HepG2 (cell line): ENCODE results near the gene RASGRP1. TPM values are rescaled to one million over a fixed set of nuclear protein-coding genes. Genes with fewer than 3 reads are reported as not detected.
A peak's percentile ranks its signal among the peaks of the same experiment; 100 is the strongest.

Source experiments
- ASH2L ChIP-seq: fragments of 300-600, 200-600 bp; sonication (generic); IDR thresholded peaks from 2 replicates; pipeline ENCODE4 v1.7.0; 2017; ENCODE audit warnings: low read depth, mild to moderate bottlenecking, moderate library complexity, mixed read lengths, low read length; ENCODE audit not compliant: insufficient read length
- KLF13 ChIP-seq: sonication (generic); formaldehyde crosslinking; IDR thresholded peaks from 2 replicates; pipeline ENCODE4 v1.4.0; 2020; ENCODE audit warnings: mild to moderate bottlenecking, missing genetic modification reagents
- MAZ ChIP-seq, 2 experiments: sonication (generic) in 1 of 2; formaldehyde crosslinking in 1 of 2; IDR thresholded peaks; 2 replicates each; pipeline versions ENCODE4 v1.5.0 to v1.6.1; 2012 to 2020; ENCODE audit warnings: low read depth in 2 of 2, mild to moderate bottlenecking in 2 of 2, borderline replicate concordance in 1 of 2, improper control_type of control experiment in 1 of 2, low read length in 1 of 2, missing genetic modification reagents in 1 of 2, moderate library complexity in 1 of 2
- MED13 ChIP-seq: sonication (generic); formaldehyde crosslinking; IDR thresholded peaks from 2 replicates; pipeline ENCODE4 v1.5.0; 2020; ENCODE audit warnings: missing genetic modification reagents
- PBX3 ChIP-seq: sonication (generic); formaldehyde crosslinking; IDR thresholded peaks from 2 replicates; pipeline ENCODE4 v1.8.1; 2023; ENCODE audit warnings: missing genetic modification reagents, inconsistent platforms, borderline replicate concordance
- PLSCR1 ChIP-seq: sonication (generic); formaldehyde crosslinking; IDR thresholded peaks from 2 replicates; pipeline ENCODE4 v1.5.0; 2020; ENCODE audit warnings: missing genetic modification reagents, mild to moderate bottlenecking, borderline replicate concordance
- PRDM4 ChIP-seq: sonication (generic); formaldehyde crosslinking; IDR thresholded peaks from 2 replicates; pipeline ENCODE4 v1.9.0; 2021; ENCODE audit warnings: missing genetic modification reagents, borderline replicate concordance
- PRPF4 ChIP-seq: fragments of 200-400 bp; formaldehyde crosslinking; IDR thresholded peaks from 2 replicates; pipeline ENCODE4 v1.6.1; 2016; ENCODE audit warnings: low read length, low read depth; ENCODE audit not compliant: poor library complexity, severe bottlenecking
- SP4 ChIP-seq: sonication (generic); formaldehyde crosslinking; IDR thresholded peaks from 2 replicates; pipeline ENCODE4 v1.8.1; 2023; ENCODE audit warnings: mild to moderate bottlenecking, missing genetic modification reagents
- SRF ChIP-seq: IDR thresholded peaks from 2 replicates; pipeline ENCODE4 v1.6.1; 2011; ENCODE audit warnings: mild to moderate bottlenecking, low read depth, low read length, moderate library complexity
- TBX2 ChIP-seq: sonication (generic); formaldehyde crosslinking; IDR thresholded peaks from 2 replicates; pipeline ENCODE4 v1.5.0; 2020; ENCODE audit warnings: missing genetic modification reagents, mild to moderate bottlenecking, borderline replicate concordance
- ZBTB46 ChIP-seq: sonication (generic); formaldehyde crosslinking; IDR thresholded peaks from 2 replicates; pipeline ENCODE4 v1.4.0; 2020; ENCODE audit warnings: mild to moderate bottlenecking, missing genetic modification reagents, borderline replicate concordance
- ZBTB8A ChIP-seq: sonication (generic); formaldehyde crosslinking; IDR thresholded peaks from 2 replicates; pipeline ENCODE4 v1.4.0; 2020; ENCODE audit warnings: mild to moderate bottlenecking, low read depth, missing genetic modification reagents, borderline replicate concordance
- ZKSCAN8 ChIP-seq: IDR thresholded peaks from 2 replicates; pipeline ENCODE4 v1.6.1; 2016; ENCODE audit warnings: borderline replicate concordance, missing genetic modification reagents, missing compliant biosample characterization
- ZNF17 ChIP-seq: sonication (generic); formaldehyde crosslinking; IDR thresholded peaks from 2 replicates; pipeline ENCODE4 v1.5.0; 2020; ENCODE audit warnings: mild to moderate bottlenecking, missing genetic modification reagents
- ZNF263 ChIP-seq: sonication (generic); formaldehyde crosslinking; IDR thresholded peaks from 2 replicates; pipeline ENCODE4 v1.4.0; 2020; ENCODE audit warnings: missing genetic modification reagents
- ZNF317 ChIP-seq: sonication (generic); formaldehyde crosslinking; IDR thresholded peaks from 2 replicates; pipeline ENCODE4 v1.5.0; 2020; ENCODE audit warnings: mild to moderate bottlenecking, missing genetic modification reagents
- ZNF549 ChIP-seq: sonication (generic); formaldehyde crosslinking; IDR thresholded peaks from 2 replicates; pipeline ENCODE4 v1.5.0; 2020; ENCODE audit warnings: missing genetic modification reagents
- ZNF563 ChIP-seq: sonication (generic); formaldehyde crosslinking; IDR thresholded peaks from 2 replicates; pipeline ENCODE4 v1.8.0; 2022; ENCODE audit warnings: mild to moderate bottlenecking, moderate library complexity, missing genetic modification reagents
- ZNF691 ChIP-seq: sonication (generic); formaldehyde crosslinking; IDR thresholded peaks from 2 replicates; pipeline ENCODE4 v1.4.0; 2020; ENCODE audit warnings: missing genetic modification reagents, low read depth, mild to moderate bottlenecking, borderline replicate concordance
- ZSCAN31 ChIP-seq: sonication (generic); formaldehyde crosslinking; IDR thresholded peaks from 2 replicates; pipeline ENCODE4 v1.5.0; 2020; ENCODE audit warnings: low read depth, mild to moderate bottlenecking, missing genetic modification reagents
- polyA plus RNA-seq, 8 experiments: library from polyadenylated mRNA; depleted of rRNA in 3 of 8; stranded (reverse) in 7 of 8; unstranded in 1 of 8; fragments of >200 nt; fragmentation: Illumina TruSeq in 4 of 8; extraction: Trizol in 4 of 8; gene quantifications; 2 replicates each; pipeline versions ENCODE4 v1.2.1 to v1.2.3, GENCODE V29; 2011 to 2016; ENCODE audit warnings: low read depth in 4 of 8, missing spikeins in 1 of 8, mixed read lengths in 1 of 8; ENCODE audit not compliant: insufficient read depth in 1 of 8
- total RNA-seq, 5 experiments: library from RNA; depleted of rRNA; stranded (reverse); fragments of >200 nt; fragmentation: Illumina TruSeq; extraction: Trizol; gene quantifications; 2 replicates each; pipeline ENCODE4 v1.2.3, GENCODE V29; 2016; ENCODE audit warnings: low read depth in 1 of 5

Gene RASGRP1
- total and polyA plus RNA-seq, 2 of the 13 experiments (the other 11 are each of a cell fraction or from before 2014, with no cell fraction given) = 0.07 TPM; not detected in 1

GRCh38 chr15:38453971-38454695 lies 110.5 kb downstream of the RASGRP1 start, which contains the start of gene FAM98B (continued):
- TF ChIP-seq PRDM4 (CRISPR knock-in tag) = 0 out of 2 replicates have a peak, but pooled peaks have one; percentile 54
- peak; percentile 90 for TF ChIP-seq ZNF691 (CRISPR knock-in tag)
- TF ChIP-seq MED13 (CRISPR knock-in tag) = no peak
- TF ChIP-seq ZNF263 = peak; percentile 47; the same call in 1 of the 2 replicates
- peak; percentile 63; the same call in 1 of the 2 replicates for TF ChIP-seq SP4
- TF ChIP-seq PRPF4 = no peak
- no peak for TF ChIP-seq PBX3 (CRISPR knock-in tag)
- no peak for TF ChIP-seq ZBTB46 (CRISPR knock-in tag)
- TF ChIP-seq ZNF549 (CRISPR knock-in tag) = no peak
- no peak; the same call in 1 of the 2 replicates for TF ChIP-seq ZNF317 (CRISPR knock-in tag)
- peak; percentile 64; the same call in 1 of the 2 replicates for TF ChIP-seq SRF
- peak; percentile 71; the same call in 1 of the 2 replicates for TF ChIP-seq ZKSCAN8 (CRISPR knock-in tag)
- peak; percentile 98 for TF ChIP-seq ASH2L
- TF ChIP-seq ZSCAN31 (CRISPR knock-in tag) = no peak; the same call in 1 of the 2 replicates
- TF ChIP-seq MAZ (IDR thresholded peaks at IDR 0.05; ENCODE audit: borderline replicate concordance, low read depth, low read length) = no peak
- peak; percentile 74; the same call in 1 of the 2 replicates for TF ChIP-seq MAZ (CRISPR knock-in tag; IDR thresholded peaks at IDR 0.05; ENCODE audit: low read depth)
- TF ChIP-seq ZBTB8A = no peak
- peak; percentile 74 for TF ChIP-seq ZNF563 (CRISPR knock-in tag)
- TF ChIP-seq PLSCR1 (CRISPR knock-in tag) = no peak
- TF ChIP-seq KLF13 (CRISPR knock-in tag) = no peak
- no peak for TF ChIP-seq ZNF17 (CRISPR knock-in tag)
- TF ChIP-seq TBX2 (CRISPR knock-in tag) = peak; percentile 76
